ENCODE results near the gene MYH11.

Gene MYH11

GRCh38 chr16:15861996-15862395 is 5.2 kb upstream of the MYH11 start:
- TF ChIP-seq CTCF (IDR thresholded peaks at IDR 0.05; ENCODE audit: insufficient read depth, low read length, missing control alignments) = no peak
- ChIA-PET POLR2A (no interaction called here), CTCF (no interaction called here)
- H3K4me3 ChIP-seq (ENCODE audit: low read depth, low read length) = no peak overlapping the region
- DNase-seq (ENCODE audit: low read depth, low spot score) = no peak

- ChIA-PET CTCF (interaction anchor here (0.6 to 3.9 kb wide), 5 partner anchors 14 to 269 kb away, joined by 3 to 26 read pairs (median 3); no protein-coding TSS in a partner anchor), POLR2A (no interaction called here)
- no peak for TF ChIP-seq CTCF (IDR thresholded peaks at IDR 0.05; ENCODE audit: insufficient read depth, low read length, missing control alignments)
- no peak overlapping the region for H3K4me3 ChIP-seq (ENCODE audit: low read depth, low read length)
- no peak for DNase-seq (ENCODE audit: low read depth, low spot score)
Measured at GRCh38 chr16:15858921-15859668, 2.3 kb upstream of the MYH11 start.

GRCh38 chr16:15857724-15858560 is 1.1 kb upstream of the MYH11 start:
- peak; percentile 7 for DNase-seq (ENCODE audit: low read depth, low spot score)
- CTCF ChIA-PET = interaction anchor here (1.0 to 3.9 kb wide), 3 partner anchors 16 to 98 kb away, joined by 3 to 26 read pairs (median 3); no protein-coding TSS in a partner anchor
- TF ChIP-seq CTCF (IDR thresholded peaks at IDR 0.05; ENCODE audit: insufficient read depth, low read length, missing control alignments) = no peak
- H3K4me3 ChIP-seq (ENCODE audit: low read depth, low read length) = peak overlapping the region; percentile 57
- POLR2A ChIA-PET = interaction anchor here (0.6 kb wide), 1 partner anchor 15 kb away, joined by 3 read pairs; no protein-coding TSS in a partner anchor

GRCh38 chr16:15856182-15856581 is 646 bp downstream of the MYH11 start:
- ChIA-PET CTCF (no interaction called here), POLR2A (no interaction called here)
- TF ChIP-seq CTCF (IDR thresholded peaks at IDR 0.05; ENCODE audit: insufficient read depth, low read length, missing control alignments) = no peak
- H3K4me3 ChIP-seq (ENCODE audit: low read depth, low read length) = no peak overlapping the region
- DNase-seq (ENCODE audit: low read depth, low spot score) = no peak

- CTCF ChIA-PET = no interaction called here
- POLR2A ChIA-PET = no interaction called here
- H3K4me3 ChIP-seq (ENCODE audit: low read depth, low read length) = no peak overlapping the region
- no peak for DNase-seq (ENCODE audit: low read depth, low spot score)
- no peak for TF ChIP-seq CTCF (IDR thresholded peaks at IDR 0.05; ENCODE audit: insufficient read depth, low read length, missing control alignments)
Measured at GRCh38 chr16:15855704-15856003, 1.2 kb downstream of the MYH11 start.
